Calu3 (cell line): Measurements from ENCODE around the gene KIF5A. TPM values are rescaled to one million over a fixed set of nuclear protein-coding genes. Genes with fewer than 3 reads are reported as not detected.
"Not testable (repeated sequence)": the region's sequence is repeated elsewhere in the genome, so short reads cannot be mapped to it uniquely, and the experiment has no call there.

Source experiments
- BruUV-seq: library from RNA; stranded (reverse); fragments of 400-500 nt; replicated peaks from 2 replicates; lab custom pipeline; 2021; lab: Mats Ljungman, UMichigan
- CTCF ChIA-PET: fragments of 300-600 bp; sonication (Branson Sonifier 250); formaldehyde crosslinking; loops from one replicate; lab custom pipeline; 2022; ENCODE audit warnings: antibody characterized with exemption; lab: Charles Lee
- DNase-seq: peaks from one replicate; pipeline ENCODE4 v3.0.0; 2022
- H3K27ac Mint-ChIP-seq: one replicate; pipeline ENCODE4 v1.8.0; 2022; ENCODE audit warnings: mixed read lengths; ENCODE audit not compliant: unreplicated experiment
- H3K27me3 Mint-ChIP-seq: one replicate; pipeline ENCODE4 v1.8.0; 2022; ENCODE audit warnings: mixed read lengths; ENCODE audit not compliant: unreplicated experiment
- H3K36me3 Mint-ChIP-seq: one replicate; pipeline ENCODE4 v1.8.0; 2022; ENCODE audit warnings: mild to moderate bottlenecking, moderate library complexity, mixed read lengths; ENCODE audit not compliant: insufficient read depth, unreplicated experiment
- H3K4me1 Mint-ChIP-seq: one replicate; pipeline ENCODE4 v1.8.0; 2022; ENCODE audit warnings: mild to moderate bottlenecking, low read depth, mixed read lengths; ENCODE audit not compliant: unreplicated experiment
- H3K4me3 Mint-ChIP-seq: one replicate; pipeline ENCODE4 v1.8.0; 2022; ENCODE audit warnings: mild to moderate bottlenecking, low read depth, moderate library complexity, mixed read lengths; ENCODE audit not compliant: unreplicated experiment
- H3K9me3 Mint-ChIP-seq: one replicate; pipeline ENCODE4 v1.8.0; 2022; ENCODE audit warnings: low read depth, mixed read lengths; ENCODE audit not compliant: unreplicated experiment
- CTCF ChIP-seq: fragments of 200-600 bp; IDR thresholded peaks from one replicate; pipeline ENCODE4 v1.8.0; 2022; ENCODE audit warnings: antibody characterized with exemption; ENCODE audit not compliant: unreplicated experiment
- intact Hi-C: fragments of 100-400 bp; cut with micrococcal nuclease; formaldehyde crosslinking; loops from one replicate; pipeline ENCODE4 v1.10.0; 2022; ENCODE audit not compliant: unreplicated experiment
- total RNA-seq: library from RNA; stranded (reverse); gene quantifications from 2 replicates; pipeline ENCODE4 v1.2.3, GENCODE V29; 2022

Gene KIF5A
- total RNA-seq, 1 experiment from 2014 or later, result not detected

DNA sequence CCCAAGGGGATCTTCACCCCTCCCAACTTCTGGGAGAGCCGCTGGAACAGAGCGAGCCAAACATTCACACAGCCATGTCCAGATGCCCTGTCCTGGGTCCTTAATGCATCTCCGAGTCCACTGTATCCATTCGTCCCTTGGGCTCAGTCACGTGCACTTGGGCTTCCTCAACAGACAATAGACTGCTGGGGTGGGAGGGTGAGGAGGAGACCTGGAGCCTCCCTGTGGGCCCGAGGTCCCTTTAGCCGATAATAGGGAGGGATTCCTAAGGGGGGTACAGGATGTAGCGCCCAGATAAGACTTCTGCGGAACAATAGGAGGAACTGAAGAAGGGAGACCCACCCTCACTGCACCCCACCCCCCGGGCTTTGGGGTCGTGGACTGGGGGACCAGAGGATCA lies 68.1 kb downstream of the KIF5A start:
- H3K27me3 Mint-ChIP-seq, result peaks cover 100% of the 10 kb centered on the region
- no peak overlapping the region for H3K27ac Mint-ChIP-seq
- CTCF ChIA-PET, result no interaction called here
- BruUV-seq, result no TSS peak
- DNase-seq, result no peak
- intact Hi-C loops, result no loop called here
- H3K4me1 Mint-ChIP-seq, result peaks cover 15% of the 10 kb centered on the region
- no peak overlapping the region for H3K4me3 Mint-ChIP-seq
- H3K9me3 Mint-ChIP-seq, result no peaks in the 10 kb centered on the region
- H3K36me3 Mint-ChIP-seq, result no peaks in the 10 kb centered on the region
- TF ChIP-seq CTCF, result no peak

- H3K27ac Mint-ChIP-seq, BruUV-seq, H3K4me3 Mint-ChIP-seq, H3K36me3 Mint-ChIP-seq, H3K9me3 Mint-ChIP-seq, CTCF ChIA-PET, intact Hi-C loops, DNase-seq: not testable (repeated sequence)
- Mint-ChIP-seq H3K4me1 (peaks cover 15% of the 10 kb centered on the region), H3K27me3 (peaks cover 100% of the 10 kb centered on the region)
Observed at GRCh38 chr12:57618431-57618830, 68.6 kb downstream of the KIF5A start.

DNA sequence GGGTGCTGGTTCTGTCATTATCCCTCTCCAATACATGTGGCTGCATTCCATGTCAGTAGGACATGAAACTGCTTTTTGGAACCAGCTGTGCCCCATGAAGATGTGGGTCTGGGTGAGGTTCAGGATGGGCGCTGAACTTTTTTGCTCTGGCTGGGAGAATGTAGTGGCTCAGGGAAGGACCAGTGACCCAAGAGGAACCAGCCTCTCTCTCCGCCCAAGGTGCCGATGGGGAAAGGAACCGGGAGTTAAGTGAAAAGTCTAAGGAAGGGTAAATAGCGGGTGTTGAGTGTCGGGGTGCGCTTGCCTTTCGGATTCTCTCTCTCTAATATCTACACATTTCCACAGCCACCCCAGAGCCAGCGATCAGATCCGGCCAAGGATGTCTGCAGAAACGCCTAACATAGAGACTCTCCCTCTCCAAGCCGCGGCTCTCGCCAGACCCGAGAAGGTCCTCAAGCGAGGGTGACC lies 69.2 kb downstream of the KIF5A start:
- H3K9me3 Mint-ChIP-seq, result no peaks in the 10 kb centered on the region
- no peak overlapping the region for H3K27ac Mint-ChIP-seq
- no TSS peak for BruUV-seq
- intact Hi-C loops, result no loop called here
- DNase-seq, result no peak
- peaks cover 15% of the 10 kb centered on the region for H3K4me1 Mint-ChIP-seq
- CTCF ChIA-PET, result interaction anchor here (1.1 to 2.7 kb wide), 2 partner anchors 36 to 37 kb away, joined by 3 to 16 read pairs; no protein-coding TSS in a partner anchor
- H3K36me3 Mint-ChIP-seq, result no peaks in the 10 kb centered on the region
- peaks cover 100% of the 10 kb centered on the region for H3K27me3 Mint-ChIP-seq
- H3K4me3 Mint-ChIP-seq, result no peak overlapping the region
- TF ChIP-seq CTCF, result no peak

GRCh38 chr12:57619434-57620244 lies 69.8 kb downstream of the KIF5A start:
- CTCF ChIA-PET, result interaction anchor here (1.1 to 2.7 kb wide), 4 partner anchors 12 to 38 kb away, joined by 3 to 16 read pairs (median 4); no protein-coding TSS in a partner anchor
- Mint-ChIP-seq H3K4me3 (no peak overlapping the region), H3K27ac (no peak overlapping the region), H3K4me1 (peaks cover 15% of the 10 kb centered on the region), H3K27me3 (peaks cover 100% of the 10 kb centered on the region), H3K9me3 (no peaks in the 10 kb centered on the region), H3K36me3 (no peaks in the 10 kb centered on the region)
- BruUV-seq, result no TSS peak
- intact Hi-C loops, result loop anchor here (10.0 kb wide), 1 partner anchor 165 kb away; the partner anchor contains the start of genes GLI1 and INHBE
- no peak for TF ChIP-seq CTCF
- DNase-seq, result peak; percentile 52
